ENCODE data around the gene FKBP6. TPM values are rescaled to one million over a fixed set of nuclear protein-coding genes. Genes with fewer than 3 reads are reported as not detected.

Gene FKBP6
- polyA plus RNA-seq, 1 experiment: not detected

GRCh38 chr7:73332447-73332846 is 4.5 kb downstream of the FKBP6 start:
- ChIA-PET CTCF (interaction anchor here (1.4 kb wide), 1 partner anchor 10 kb away, joined by 4 read pairs; no protein-coding TSS in a partner anchor), POLR2A (no interaction called here)
- TF ChIP-seq, protein P1, sequence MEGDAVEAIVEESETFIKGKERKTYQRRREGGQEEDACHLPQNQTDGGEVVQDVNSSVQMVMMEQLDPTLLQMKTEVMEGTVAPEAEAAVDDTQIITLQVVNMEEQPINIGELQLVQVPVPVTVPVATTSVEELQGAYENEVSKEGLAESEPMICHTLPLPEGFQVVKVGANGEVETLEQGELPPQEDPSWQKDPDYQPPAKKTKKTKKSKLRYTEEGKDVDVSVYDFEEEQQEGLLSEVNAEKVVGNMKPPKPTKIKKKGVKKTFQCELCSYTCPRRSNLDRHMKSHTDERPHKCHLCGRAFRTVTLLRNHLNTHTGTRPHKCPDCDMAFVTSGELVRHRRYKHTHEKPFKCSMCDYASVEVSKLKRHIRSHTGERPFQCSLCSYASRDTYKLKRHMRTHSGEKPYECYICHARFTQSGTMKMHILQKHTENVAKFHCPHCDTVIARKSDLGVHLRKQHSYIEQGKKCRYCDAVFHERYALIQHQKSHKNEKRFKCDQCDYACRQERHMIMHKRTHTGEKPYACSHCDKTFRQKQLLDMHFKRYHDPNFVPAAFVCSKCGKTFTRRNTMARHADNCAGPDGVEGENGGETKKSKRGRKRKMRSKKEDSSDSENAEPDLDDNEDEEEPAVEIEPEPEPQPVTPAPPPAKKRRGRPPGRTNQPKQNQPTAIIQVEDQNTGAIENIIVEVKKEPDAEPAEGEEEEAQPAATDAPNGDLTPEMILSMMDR (IDR thresholded peaks at IDR 0.05; ENCODE audit: insufficient read depth, low read depth, low read length): no peak
- Histone ChIP-seq H3K27me3 (ENCODE audit: control insufficient read depth, insufficient read depth, low read length) (peaks cover 5% of the 10 kb centered on the region; the same call in 1 of the 2 replicates), H3K4me3 (ENCODE audit: low read depth, low read length) (no peak overlapping the region), H3K36me3 (ENCODE audit: control insufficient read depth, insufficient read depth, low read length) (no peaks in the 10 kb centered on the region)
- no peak for DNase-seq (ENCODE audit: low read depth)

GRCh38 chr7:73338321-73338720 is 10.4 kb downstream of the FKBP6 start:
- TF ChIP-seq, protein P1 (IDR thresholded peaks at IDR 0.05; ENCODE audit: insufficient read depth, low read depth, low read length): no peak
- DNase-seq (ENCODE audit: low read depth): no peak
- H3K27me3 ChIP-seq (ENCODE audit: control insufficient read depth, insufficient read depth, low read length): peaks cover 9% of the 10 kb centered on the region
- ChIA-PET POLR2A (no interaction called here), CTCF (interaction anchor here (0.6 kb wide), 1 partner anchor 113 kb away, joined by 3 read pairs; no protein-coding TSS in a partner anchor)
- H3K4me3 ChIP-seq (ENCODE audit: low read depth, low read length): no peak overlapping the region
- no peaks in the 10 kb centered on the region for H3K36me3 ChIP-seq (ENCODE audit: control insufficient read depth, insufficient read depth, low read length)

- Histone ChIP-seq H3K4me3 (ENCODE audit: low read depth, low read length) (no peak overlapping the region), H3K36me3 (ENCODE audit: control insufficient read depth, insufficient read depth, low read length) (no peaks in the 10 kb centered on the region), H3K27me3 (ENCODE audit: control insufficient read depth, insufficient read depth, low read length) (peaks cover 5% of the 10 kb centered on the region)
- DNase-seq (ENCODE audit: low read depth): no peak
- ChIA-PET CTCF (interaction anchor here (6.9 kb wide), 1 partner anchor 112 kb away, joined by 58 read pairs; no protein-coding TSS in a partner anchor), POLR2A (no interaction called here)
- TF ChIP-seq, protein P1 (IDR thresholded peaks at IDR 0.05; ENCODE audit: insufficient read depth, low read depth, low read length): no peak
These were observed 12.6 kb downstream of the FKBP6 start for GRCh38 chr7:73340514-73340913.

DNA sequence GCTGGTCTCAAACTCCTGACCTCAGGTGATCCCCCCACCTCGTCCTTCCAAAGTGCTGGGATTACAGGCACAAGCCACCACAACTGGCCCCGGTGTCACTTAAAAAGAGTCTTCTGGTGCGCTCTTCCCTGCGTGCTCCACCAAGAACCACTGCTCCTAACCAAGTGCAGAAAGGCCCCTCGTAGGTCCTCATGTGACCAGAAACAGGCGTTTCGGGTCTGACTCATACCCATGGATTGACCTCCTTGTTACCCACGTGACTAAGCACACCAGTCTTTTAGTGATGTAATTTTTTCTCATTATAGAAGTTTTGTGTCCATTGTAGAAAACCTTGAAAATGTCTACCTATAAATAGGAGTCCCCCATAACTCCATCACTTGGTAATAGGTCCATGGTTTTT is 13.9 kb downstream of the FKBP6 start:
- no peak for DNase-seq (ENCODE audit: low read depth)
- ChIA-PET CTCF (interaction anchor here (0.7 to 6.9 kb wide), 9 partner anchors 8 to 111 kb away, joined by 3 to 58 read pairs (median 9); no protein-coding TSS in a partner anchor), POLR2A (no interaction called here)
- TF ChIP-seq, protein P1 (IDR thresholded peaks at IDR 0.05; ENCODE audit: insufficient read depth, low read depth, low read length): no peak
- peaks cover 4% of the 10 kb centered on the region for H3K27me3 ChIP-seq (ENCODE audit: control insufficient read depth, insufficient read depth, low read length)
- H3K36me3 ChIP-seq (ENCODE audit: control insufficient read depth, insufficient read depth, low read length): no peaks in the 10 kb centered on the region
- H3K4me3 ChIP-seq (ENCODE audit: low read depth, low read length): no peak overlapping the region

- H3K36me3 ChIP-seq (ENCODE audit: control insufficient read depth, insufficient read depth, low read length): no peaks in the 10 kb centered on the region
- no peak overlapping the region for H3K4me3 ChIP-seq (ENCODE audit: low read depth, low read length)
- peaks cover 4% of the 10 kb centered on the region for H3K27me3 ChIP-seq (ENCODE audit: control insufficient read depth, insufficient read depth, low read length)
- ChIA-PET POLR2A (no interaction called here), CTCF (interaction anchor here (0.7 to 6.9 kb wide), 16 partner anchors 8 to 110 kb away, joined by 3 to 58 read pairs (median 4); no protein-coding TSS in a partner anchor)
- DNase-seq (ENCODE audit: low read depth): no peak
- TF ChIP-seq, protein P1 (IDR thresholded peaks at IDR 0.05; ENCODE audit: insufficient read depth, low read depth, low read length): peak; percentile 79
These were observed 14.7 kb downstream of the FKBP6 start for GRCh38 chr7:73342645-73343044.
